Hematopoietic multipotent progenitor cell treated with erythropoietin and hydrocortisone succinate and interleukin-3 and kit ligand, for 17 days (in vitro differentiated cells): ENCODE data around the gene KCP.

ENCODE experiments used
- DNase-seq: peaks from one replicate; pipeline ENCODE4 v3.0.0-alpha.2; 2015; ENCODE audit warnings: low spot score

KCP gene

GRCh38 chr7:128874140-128875031 lies 36.1 kb downstream of the KCP start:
- DNase-seq = no peak

- DNase-seq = no peak
Observed at GRCh38 chr7:128873234-128873633, 37.3 kb downstream of the KCP start.

- DNase-seq = no peak
Observed at GRCh38 chr7:128872394-128872824, 38.1 kb downstream of the KCP start.

- no peak for DNase-seq
Observed at GRCh38 chr7:128871050-128871449, 39.5 kb downstream of the KCP start.

GRCh38 chr7:128869944-128870285 lies 40.6 kb downstream of the KCP start:
- no peak for DNase-seq

- DNase-seq = no peak
Observed at GRCh38 chr7:128869138-128869943, 41.2 kb downstream of the KCP start.

- no peak for DNase-seq
Observed at GRCh38 chr7:128868624-128869137, 41.8 kb downstream of the KCP start.

GRCh38 chr7:128867842-128868623 lies 42.5 kb downstream of the KCP start:
- no peak for DNase-seq

- no peak for DNase-seq
Observed at GRCh38 chr7:128867241-128867640, 43.3 kb downstream of the KCP start.

GRCh38 chr7:128865996-128866877 lies 44.3 kb downstream of the KCP start:
- no peak for DNase-seq

- no peak for DNase-seq
Observed at GRCh38 chr7:128865303-128865702, 45.2 kb downstream of the KCP start.

- peak; percentile 60 for DNase-seq
Observed at GRCh38 chr7:128863433-128863989, 47.0 kb downstream of the KCP start.

GRCh38 chr7:128862571-128863432 lies 47.7 kb downstream of the KCP start, which contains the start of gene ATP6V1F:
Gene ATP6V1F (plus strand): TSS chr7:128862856. CDS start chr7:128862905, 49 bp downstream.
- DNase-seq = peak; percentile 98

- DNase-seq = no peak
Observed at GRCh38 chr7:128861957-128862570, 48.4 kb downstream of the KCP start.

GRCh38 chr7:128860158-128861073 lies 50.1 kb downstream of the KCP start:
- no peak for DNase-seq

GRCh38 chr7:128859232-128860157 lies 51.0 kb downstream of the KCP start:
- DNase-seq = no peak
